Mammary microvascular endothelial cell (primary cell): ENCODE data around the gene KLF18. TPM values are rescaled to one million over a fixed set of nuclear protein-coding genes. Genes with fewer than 3 reads are reported as not detected.

Experiments
- total RNA-seq: library from RNA; depleted of rRNA; stranded (reverse); fragments of >200 nt; gene quantifications from 2 replicates; pipeline ENCODE4 v1.2.3, GENCODE V29; 2015

The KLF18 gene
- total RNA-seq = not detected in 2 replicates

DNA sequence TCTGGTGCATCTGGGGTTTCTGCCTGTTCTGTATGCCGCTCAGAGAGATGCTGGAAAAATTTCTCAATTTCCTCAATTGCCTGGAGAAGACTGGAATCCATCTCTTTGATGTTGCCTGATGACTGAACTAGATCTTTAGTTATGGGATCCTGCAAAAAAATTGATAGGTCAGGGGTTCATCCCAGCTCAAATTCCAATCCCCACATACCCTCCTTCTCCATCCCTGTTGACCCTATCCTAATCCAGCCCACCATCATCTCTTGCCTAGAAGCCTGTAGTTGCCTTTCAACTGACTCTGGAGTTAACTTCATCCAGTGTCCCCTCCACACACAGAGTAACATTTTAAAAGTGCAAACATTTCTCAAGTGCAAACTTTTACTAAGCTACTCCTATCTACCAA is at the start of gene KLF18:
TSS of gene KLF18 (minus strand) at position 101 of the 400 bp plus-strand sequence. CDS start at position 101, 0 bp downstream.

DNA sequence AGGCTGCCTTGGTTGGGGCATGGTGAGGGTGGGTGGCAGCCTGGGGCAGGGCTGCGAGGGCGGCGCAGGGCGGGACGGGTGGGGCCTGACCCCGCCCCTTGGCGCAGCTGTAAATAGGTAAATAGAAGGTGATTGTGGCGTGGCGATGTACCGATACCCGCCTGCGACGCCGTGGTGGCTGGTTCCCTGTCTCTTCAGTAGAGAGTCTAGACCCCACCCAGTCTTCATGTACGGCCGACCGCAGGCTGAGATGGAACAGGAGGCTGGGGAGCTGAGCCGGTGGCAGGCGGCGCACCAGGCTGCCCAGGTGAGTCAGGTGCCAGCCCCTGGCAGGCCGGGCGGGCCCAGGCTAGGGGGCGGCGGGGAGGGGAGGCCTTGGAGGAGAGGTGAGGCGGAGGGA is 22.7 kb downstream of the KLF18 start, which contains the start of gene KLF17:
TSS of gene KLF17 (plus strand) at position 140 of the 400 bp plus-strand sequence. CDS start at position 227, 87 bp downstream.

Other genes with a start within 250 kb of the KLF18 start
- 0.05 TPM in 1 of 2 replicates, not detected in the other for gene ARTN, start 207.8 kb downstream of the KLF18 start, total RNA-seq
- 15.9 and 18.8 TPM in 2 replicates for gene IPO13, start 194.7 kb downstream of the KLF18 start, total RNA-seq
- 34.6 and 49.1 TPM in 2 replicates for gene DPH2, start 171.6 kb downstream of the KLF18 start, total RNA-seq
- 129 and 147 TPM in 2 replicates for gene ATP6V0B, start 166.7 kb downstream of the KLF18 start, total RNA-seq
- 92.8 and 105 TPM in 2 replicates for gene B4GALT2, start 162.4 kb downstream of the KLF18 start, total RNA-seq
- 0.80 and 0.89 TPM in 2 replicates for gene CCDC24, start 150.0 kb downstream of the KLF18 start, total RNA-seq
- 0.07 and 5.6 TPM in 2 replicates for gene SLC6A9, start 110.2 kb downstream of the KLF18 start, total RNA-seq
- gene KLF17, start 22.8 kb downstream of the KLF18 start, total RNA-seq = not detected in 2 replicates
- gene DMAP1, start 71.8 kb upstream of the KLF18 start, total RNA-seq = 34.8 and 40.1 TPM in 2 replicates
- gene ERI3, start 213.6 kb upstream of the KLF18 start, total RNA-seq = 47.5 and 51.2 TPM in 2 replicates